HG03342 (cell line): ENCODE results near the gene MED22.
"Not testable (repeated sequence)": the region's sequence is repeated elsewhere in the genome, so short reads cannot be mapped to it uniquely, and the experiment has no call there.

Experiments used
- ATAC-seq: cut with Tn5 transposase; IDR thresholded peaks from one replicate; pipeline ENCODE4 v1.9.1; 2021; ENCODE audit warnings: mild to moderate bottlenecking, moderate library complexity; ENCODE audit not compliant: unreplicated experiment

Gene MED22

DNA sequence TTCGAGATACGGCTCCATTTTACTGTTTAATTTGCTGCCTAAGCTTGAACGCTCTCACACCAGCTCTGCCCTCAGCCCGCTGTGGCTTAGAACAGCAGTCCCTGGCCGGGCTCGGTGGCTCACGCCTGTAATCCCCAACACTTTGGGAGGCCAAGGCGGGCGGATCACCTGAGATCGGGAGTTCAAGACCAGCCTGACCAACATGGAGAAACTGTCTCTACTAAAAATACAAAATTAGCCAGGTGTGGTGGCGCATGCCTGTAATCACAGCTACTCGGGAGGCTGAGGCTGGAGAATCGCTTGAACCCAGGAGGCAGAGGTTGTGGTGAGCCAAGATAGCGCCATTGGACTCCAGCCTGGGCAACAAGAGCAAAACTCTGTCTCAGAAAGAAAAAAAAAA is 29.3 kb upstream of the MED22 start:
- ATAC-seq = not testable (repeated sequence)

DNA sequence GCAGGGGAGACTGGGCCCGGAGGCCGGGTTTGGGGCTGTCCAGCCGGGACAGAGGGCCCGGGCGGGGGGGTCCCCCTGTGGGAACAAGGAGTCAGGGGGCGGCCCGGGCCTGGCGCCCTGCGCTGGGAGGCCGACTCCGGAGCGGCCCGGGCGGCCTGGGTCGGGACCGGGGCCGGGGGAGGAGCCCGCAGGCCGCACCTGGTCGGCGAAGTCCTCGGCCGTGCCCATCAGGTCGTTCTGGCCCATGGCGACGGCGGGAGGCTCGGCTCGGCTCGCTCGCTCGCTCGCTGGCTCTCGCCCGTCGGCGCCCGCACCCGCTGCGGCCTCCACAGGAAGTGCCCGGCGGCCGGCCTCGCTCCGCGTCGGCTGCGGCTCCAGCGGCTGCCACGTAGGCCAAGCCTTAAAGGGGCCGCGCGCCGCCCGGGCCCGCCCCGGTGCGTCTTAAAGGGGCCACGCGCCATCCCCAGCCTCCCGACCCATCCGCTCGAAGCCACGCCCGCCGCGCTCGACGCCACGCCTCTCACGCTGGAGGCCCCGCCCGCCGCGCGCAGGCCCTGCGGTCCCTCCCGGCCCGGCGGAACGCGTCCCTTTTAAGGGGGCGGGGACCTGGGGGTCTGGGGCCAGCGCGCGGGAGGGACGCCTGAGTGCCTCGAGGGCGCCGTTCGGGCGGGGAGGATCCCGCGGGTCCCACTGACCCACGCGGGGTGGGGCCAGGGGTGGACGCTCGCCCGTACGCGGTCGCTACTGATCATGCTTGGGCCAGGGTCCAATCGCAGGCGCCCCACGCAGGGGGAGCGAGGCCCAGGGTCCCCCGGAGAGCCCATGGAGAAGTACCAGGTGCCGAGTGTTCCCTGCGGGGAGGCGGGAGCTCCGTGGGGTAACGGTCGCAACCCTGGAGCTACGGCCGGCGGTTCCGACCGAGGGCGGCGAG is 28.1 kb upstream of the MED22 start, which contains the start of the genes STKLD1 and SURF4:
Gene STKLD1, plus strand, starts transcription at position 643 of the 931 bp plus-strand sequence. Its CDS starts 108 bp downstream, at position 751.
Gene SURF4, minus strand, starts transcription at position 337 of the 931 bp plus-strand sequence. Its CDS starts 91 bp downstream, at position 246.
- peak; percentile 87 for ATAC-seq

DNA sequence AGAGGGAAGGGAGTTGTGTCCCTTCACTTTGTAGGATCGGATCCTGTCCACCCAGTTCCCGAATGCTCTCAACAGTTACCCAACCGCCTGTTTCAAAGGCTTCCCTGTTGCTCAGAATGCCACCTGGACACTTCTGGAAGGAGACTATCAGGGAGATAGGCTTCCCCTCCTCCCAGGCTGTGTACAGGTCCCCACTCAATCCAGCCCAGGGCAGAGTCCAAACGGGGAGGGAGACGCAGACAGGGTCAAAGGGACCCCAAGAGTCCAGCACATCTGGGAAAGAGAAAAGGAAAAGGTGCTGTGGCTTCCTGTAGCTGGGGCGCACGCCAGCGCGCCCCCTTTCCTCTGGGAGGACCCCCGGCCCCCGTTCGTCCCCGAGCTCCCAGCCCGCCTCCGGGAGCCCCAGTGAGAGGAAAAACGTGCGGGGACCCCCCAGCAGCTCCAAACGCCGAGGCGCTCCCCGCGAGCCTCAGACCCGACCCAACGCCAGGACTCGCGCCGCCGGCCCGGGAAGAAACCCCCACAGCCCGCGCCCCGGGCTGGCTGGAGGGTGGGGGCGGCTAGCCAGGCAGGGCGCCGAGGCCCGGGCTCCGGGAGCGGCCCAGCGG is 27.3 kb upstream of the MED22 start:
- peak; percentile 18 for ATAC-seq

DNA sequence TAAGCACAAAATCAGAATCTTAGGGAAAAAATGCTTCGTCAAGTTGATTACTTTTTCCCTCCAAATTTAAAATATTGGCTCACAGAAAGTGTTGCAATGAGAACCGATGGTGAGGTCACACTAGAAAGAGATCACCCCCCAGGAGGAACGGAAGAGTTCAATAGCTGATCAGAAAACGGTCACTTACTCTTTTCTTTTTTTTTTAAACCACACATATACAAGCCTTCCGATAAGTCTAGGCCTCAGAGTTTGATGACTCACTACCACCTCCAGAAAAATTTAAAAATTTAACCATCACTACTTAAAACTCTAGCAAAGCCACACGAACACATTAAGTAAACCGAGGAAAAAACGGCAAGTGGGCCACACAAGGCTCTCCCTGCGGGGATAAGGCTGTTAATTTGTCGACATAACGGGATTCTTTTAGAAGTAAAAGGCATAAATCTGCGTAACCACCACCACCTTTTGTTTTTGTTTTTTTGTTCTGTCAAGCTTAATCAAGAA is 26.7 kb upstream of the MED22 start:
- no peak for ATAC-seq

DNA sequence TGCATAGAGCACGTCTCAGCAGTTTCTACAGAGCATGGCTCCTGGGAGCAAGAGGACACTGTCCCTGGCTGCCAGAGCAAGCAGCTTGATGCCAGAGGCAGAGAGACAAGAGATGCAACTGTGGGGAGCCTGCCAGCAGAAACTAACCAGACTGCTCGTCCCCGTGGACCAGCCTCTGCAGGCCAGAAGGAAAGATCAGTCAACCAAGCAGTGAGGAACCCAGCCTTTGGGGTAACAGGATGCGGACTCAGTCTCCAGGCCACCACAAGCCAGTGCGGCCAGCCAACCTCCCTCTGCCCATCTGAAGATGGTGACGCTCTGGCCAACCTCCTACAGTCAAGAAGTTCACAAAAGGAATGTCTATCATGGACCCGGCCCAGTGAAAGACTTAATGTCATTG is 24.2 kb upstream of the MED22 start:
- no peak for ATAC-seq

DNA sequence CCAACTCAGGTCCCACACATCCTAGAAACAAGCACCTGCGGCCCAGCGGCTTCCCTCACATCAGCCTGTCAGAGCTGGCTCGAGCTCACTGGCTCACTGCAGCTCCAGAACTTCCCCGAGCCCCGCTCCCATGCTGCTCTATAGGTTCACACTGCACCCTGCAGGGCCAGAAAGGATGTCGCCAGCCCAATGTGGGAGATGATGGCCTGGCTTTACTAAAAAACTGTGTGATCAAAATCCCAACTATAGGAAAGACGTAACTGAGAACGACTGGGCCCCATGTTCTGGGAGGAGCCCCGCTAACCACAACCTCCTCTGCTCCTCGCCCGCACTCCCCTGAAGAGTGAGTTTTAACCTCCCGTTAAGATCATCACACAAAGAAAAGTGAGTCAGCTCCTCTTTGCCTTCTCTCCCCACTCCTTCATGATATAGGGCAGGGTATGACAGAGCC is 23.4 kb upstream of the MED22 start:
- ATAC-seq = no peak

DNA sequence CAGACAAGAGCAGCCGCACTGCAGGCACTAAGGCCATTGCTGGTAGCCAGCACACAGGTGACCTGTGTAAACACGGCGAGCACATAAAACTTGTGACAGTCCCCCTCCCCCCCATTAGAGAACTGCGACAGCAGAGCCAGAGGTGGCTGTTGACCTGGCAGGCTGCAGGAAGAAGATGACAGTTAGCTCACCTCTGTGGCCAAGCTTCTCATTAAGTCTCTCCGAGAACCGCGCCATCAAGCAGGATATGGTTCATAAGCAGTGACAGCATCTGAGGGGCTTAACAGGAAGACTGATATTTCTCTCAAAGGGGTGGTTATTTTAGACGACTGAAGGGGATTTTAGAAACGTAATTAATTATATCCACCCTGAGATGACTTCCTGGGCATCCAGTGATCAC is 22.8 kb upstream of the MED22 start:
- no peak for ATAC-seq

DNA sequence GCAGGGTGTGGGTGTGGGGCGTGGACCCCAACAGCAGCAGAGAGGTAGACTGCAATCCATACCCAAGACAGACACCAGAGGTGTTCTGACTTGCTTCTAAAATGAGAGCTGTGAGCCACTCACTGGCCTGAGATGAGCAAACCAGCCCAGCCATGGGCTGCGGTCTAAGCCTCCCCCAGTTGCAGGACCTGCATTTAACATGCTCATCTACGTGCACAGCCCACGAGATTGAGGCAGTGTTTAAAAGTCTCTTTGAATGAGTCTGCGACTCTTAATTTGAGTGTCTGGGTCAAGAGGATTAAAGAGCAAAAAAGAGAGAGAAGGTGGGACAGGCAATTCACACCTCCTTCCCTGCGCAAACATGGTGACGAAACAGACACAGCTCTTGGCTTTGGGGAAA is 22.0 kb upstream of the MED22 start:
- no peak for ATAC-seq

DNA sequence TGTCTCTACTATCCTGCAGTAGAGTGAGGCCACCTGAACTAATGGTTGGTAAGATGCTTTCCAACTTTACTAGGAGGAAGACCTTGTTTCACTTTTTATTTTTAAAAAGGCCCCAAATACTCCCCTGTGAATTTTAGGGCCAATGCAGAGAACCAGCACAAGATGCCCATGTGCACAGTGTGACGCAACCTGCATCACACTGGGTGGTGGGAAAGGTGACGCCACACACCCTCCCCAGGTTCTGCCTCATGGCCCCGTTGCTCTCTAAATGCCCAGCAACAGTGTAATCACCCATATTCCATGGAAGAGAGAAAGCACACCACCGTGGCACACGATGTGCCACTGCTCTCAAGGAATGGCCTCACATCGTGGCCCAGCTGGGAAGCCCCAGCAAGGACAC is 21.5 kb upstream of the MED22 start:
- ATAC-seq = no peak

DNA sequence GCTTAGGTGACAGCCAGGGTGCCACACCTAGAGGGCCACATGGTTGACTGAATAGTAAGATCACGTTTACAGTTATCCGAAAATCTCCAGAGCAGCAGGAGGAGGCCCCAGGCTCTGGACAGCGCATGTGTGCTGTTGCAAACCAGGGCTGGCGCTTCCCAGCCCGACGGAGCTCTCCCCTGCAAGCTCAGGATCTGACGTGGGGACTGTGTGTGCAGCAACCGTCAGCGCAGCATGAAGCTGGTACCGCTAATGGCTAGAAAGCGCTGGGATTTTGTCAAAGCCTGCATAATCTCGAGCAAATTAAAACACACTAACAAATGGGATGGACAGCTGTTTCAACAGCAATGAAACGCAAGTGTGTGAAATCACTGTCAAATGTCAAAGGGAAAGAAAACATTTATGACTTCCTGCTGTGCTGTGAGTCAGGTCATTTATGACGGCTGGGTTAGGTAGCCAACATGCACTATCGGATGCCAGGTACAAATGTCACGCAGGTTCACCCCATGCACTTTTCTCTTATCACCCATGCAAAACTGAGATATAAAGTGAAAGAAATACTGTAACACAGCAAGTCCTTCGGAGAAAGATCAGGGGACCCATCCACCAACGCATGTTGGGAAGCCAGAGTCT is 20.4 kb upstream of the MED22 start:
- ATAC-seq = no peak

DNA sequence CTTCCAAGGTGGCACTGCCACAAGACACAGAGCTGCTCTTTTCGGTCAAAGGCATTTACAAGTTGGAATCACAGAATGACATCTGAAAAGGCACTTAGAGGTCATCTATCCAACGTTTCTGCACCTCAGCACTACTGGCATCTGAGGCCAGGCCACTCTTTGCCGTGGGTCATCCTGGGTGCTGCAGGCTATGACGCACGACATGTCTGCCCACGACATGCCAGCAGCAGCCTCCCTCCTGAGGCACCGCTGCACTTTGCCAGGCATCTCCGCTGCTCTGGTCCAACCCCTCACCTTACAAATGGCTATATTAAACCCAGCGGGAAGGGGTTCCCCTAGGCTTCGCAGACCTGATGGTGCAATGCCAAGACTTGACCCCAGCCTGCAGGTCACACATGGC is 19.8 kb upstream of the MED22 start:
- ATAC-seq = no peak

DNA sequence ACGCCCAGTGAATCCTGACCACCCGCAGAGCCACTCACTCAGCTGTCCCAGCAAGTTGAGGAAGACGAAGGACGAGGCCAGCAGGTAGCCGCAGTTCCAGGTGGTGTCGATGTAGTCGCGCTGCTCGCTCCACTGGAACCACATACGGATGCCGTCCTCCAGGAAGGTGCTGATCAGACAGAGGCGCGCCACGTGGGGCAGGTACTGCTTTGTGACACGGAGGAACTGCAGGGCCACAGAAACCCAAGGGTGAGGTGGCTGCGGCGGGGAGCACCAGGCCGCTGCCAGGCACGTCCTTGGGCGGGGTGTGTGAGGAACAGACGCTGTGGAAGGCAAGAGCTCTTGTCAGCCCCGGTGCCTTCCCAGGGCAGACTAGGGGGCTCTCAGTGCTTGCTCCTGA is 19.3 kb upstream of the MED22 start:
- no peak for ATAC-seq

DNA sequence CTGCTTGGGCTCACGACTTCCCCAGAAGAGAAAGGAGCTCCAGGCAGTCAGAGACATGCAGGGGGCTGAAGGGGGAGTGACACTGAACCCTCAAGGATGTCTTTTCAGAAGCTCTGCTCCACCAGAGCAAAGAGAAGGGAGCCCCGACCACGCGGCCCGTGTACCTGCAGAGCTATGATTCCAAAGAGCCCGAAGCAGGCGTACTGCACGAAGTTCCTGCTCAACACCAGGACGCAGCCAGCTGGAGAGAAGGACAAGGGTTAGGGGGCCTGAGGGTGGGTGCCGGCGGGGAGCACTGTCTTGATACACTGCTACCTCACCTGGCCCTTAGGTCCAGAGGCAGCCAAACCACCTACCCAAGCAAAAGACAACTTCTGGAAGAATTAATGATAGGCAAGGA is 18.5 kb upstream of the MED22 start:
- no peak for ATAC-seq

DNA sequence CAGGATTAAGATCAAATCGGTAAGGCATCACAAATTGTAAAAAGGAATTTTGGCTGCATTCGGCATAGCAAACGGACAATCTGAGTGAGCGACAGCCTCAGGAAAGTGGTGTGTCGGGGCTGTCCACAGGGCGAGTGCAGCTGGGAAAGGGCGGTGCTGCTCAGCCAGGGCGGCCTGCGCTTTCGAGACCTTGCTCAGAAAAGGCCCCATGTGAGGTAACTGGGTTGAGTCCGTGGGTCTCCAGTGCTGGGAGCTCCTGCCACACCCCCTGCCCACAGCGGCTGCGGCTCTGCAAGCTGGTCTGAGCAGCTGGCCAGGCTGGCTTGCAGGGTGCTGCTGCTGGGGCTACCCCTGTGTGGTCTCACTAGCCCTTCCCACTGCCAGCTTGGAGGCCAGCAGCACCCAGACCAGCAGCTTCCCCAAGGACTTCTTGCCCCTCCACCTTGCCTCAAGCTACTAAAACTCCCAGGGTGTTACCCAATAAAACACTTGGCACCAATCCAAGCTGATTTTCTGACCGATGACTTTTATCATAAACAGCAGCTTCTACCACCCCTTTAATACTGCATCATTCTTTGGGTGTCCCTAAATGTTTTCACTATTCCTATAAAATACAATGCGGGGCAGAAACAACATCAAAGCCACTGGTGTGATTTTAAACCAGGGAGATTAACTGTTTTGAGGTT is 14.6 kb upstream of the MED22 start:
- ATAC-seq = no peak

DNA sequence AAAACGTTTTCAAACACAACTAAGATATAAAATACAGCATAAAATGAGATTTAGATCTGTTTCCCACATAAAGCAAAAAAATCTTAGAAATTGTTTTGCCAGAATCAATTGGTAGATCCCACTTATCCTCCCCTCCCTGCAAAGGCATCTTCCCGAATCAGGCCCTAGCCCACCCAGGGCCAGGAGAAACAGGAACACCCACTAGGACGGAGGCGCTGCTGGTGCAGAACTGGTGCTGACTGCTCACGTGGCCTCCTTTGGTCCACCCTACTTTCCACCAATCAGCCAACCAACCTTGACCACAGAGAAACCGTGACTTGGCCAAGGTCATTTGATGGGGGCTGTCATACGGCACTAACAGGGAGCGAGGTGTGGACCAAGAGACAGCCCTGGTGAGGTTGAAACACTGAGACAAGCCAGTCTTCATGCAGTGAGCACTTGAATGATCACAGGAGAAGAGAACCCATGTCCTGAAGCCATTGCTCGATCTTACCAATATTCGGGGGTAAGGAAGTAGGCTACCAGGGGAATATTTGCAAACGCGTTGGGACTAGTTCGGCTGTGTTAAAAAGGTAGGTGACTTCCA is 13.7 kb upstream of the MED22 start:
- ATAC-seq = no peak

DNA sequence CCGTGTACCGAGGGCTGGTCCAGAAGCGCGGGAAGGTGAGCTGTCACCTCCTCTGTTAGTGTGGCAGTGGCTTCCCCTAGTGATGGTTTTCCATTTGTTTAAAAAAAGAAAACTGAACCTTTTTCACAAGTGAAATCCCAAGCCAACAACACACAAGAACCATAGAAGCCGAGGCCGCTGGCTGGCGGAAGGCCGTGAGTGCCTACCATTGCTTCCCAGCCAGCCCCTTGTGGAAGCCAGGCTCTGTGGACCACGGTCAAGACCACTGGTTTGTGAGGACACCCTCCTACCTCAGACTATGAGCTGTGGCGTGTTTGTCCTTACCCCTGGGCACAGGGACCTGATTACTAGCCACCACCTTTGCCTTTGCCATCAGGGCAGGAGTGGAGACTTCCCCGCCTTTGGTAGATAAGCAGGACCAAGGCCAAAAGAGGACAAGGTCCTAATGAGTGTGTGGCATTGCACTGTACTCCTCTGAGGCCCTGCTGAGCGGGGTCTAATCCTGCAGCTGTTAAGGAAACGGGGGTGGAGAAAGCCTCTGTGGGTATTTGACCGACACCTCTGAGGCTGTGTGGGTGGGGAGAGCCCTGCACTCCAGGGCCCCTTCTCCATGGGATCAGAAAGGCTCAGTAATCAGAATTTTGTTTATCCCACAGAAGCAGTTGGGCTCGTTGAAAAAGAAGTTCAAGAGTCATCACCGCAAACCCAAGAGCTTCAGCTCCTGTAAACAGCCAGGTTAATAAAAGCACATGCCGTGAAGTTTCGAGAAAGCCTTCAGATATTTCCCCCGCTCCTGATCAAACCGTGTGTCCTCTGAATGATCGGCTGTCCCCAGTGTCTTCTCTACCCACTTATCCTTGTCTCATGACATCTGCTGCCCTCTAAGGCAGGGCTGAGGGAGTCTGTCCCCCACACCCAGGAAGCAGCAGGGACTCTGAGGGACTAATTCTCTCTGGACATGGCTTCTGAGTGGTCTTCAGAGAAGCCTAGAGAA is 12.8 kb upstream of the MED22 start:
- no peak for ATAC-seq

DNA sequence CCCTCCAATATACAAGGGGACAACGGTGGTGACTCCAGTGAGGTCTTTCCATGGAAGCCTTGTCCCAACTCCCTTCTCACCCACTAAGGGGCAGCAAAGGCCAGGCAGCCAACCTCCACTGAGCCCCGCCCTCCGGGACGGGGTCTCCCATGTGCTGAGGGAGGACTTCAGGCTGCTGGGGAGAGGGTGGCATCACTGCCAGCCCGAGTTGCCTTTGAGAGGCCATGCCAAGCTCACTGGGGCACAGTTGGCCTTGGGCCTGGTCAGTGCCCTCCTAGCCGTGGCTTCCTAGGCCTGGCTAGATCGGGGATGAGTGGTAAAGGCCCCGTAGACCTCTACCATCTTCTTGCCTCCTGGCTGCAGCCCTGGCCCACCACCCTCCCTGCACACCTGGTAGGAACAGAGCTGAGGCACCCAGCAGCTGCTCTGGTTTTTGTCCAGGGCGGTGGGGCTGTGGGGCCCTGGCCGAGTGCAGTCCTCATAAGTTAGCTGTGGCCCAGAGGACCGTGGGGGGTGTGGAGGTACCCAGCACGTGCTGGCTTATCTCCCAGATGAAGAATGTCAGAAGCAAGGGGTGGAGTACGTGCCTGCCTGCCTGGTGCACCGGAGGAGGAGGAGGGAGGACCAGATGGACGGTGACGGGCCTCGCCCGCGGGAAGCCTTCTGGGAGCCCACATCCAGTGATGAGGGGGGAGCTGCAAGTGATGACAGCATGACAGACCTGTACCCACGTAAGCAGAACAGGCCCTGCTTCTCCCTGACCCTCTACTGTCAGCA is 11.7 kb upstream of the MED22 start:
- no peak for ATAC-seq

DNA sequence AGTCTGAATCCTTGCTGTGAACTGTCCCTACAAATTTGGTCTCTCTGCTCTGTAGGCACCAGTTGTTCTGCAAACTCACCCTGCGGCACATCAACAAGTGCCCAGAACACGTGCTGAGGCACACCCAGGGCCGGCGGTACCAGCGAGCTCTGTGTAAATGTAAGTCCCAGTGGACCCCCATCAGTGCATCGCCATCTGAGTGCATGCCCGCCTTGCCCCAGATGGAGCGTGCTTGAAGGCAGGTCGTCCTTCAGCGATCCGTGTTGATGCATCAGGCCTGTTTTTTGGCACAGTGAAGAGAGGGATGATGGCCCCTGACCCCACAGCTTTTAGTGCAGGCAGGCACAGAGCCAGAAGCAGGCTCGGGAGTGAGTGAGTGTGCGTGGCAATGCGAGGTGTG is 9.7 kb upstream of the MED22 start:
- no peak for ATAC-seq
